KMS-11 (cell line): ENCODE data around the gene GUCY1A1.

Experiments used
- H2AFZ ChIP-seq: fragments of 200-600 bp; sonication (generic); 2 replicates; pipeline ENCODE4 v1.6.1; 2016; ENCODE audit warnings: antibody characterized with exemption, mixed run types, low read depth
- H3K27ac ChIP-seq: fragments of 200-600 bp; sonication (generic); 2 replicates; pipeline ENCODE4 v1.6.1; 2016; ENCODE audit warnings: mild to moderate bottlenecking, mixed run types
- H3K27me3 ChIP-seq: fragments of 200-600 bp; sonication (generic); 2 replicates; pipeline ENCODE4 v1.6.1; 2017; ENCODE audit warnings: mild to moderate bottlenecking, low read depth, mixed run types, moderate library complexity; ENCODE audit not compliant: insufficient read depth
- H3K36me3 ChIP-seq: fragments of 200-600 bp; sonication (generic); 2 replicates; pipeline ENCODE4 v1.6.1; 2017; ENCODE audit warnings: mild to moderate bottlenecking, mixed run types; ENCODE audit not compliant: insufficient read depth
- H3K4me1 ChIP-seq: fragments of 200-600 bp; sonication (generic); 2 replicates; pipeline ENCODE4 v1.6.1; 2016; ENCODE audit warnings: mild to moderate bottlenecking, low read depth, mixed run types; ENCODE audit not compliant: poor library complexity, severe bottlenecking
- H3K4me2 ChIP-seq: fragments of 200-600 bp; sonication (generic); 2 replicates; pipeline ENCODE4 v1.7.0; 2016; ENCODE audit warnings: mild to moderate bottlenecking, mixed run types
- H3K4me3 ChIP-seq: fragments of 200-600 bp; sonication (generic); IDR thresholded peaks from 2 replicates; pipeline ENCODE4 v1.6.1; 2017; ENCODE audit warnings: low read depth, low read length, mixed read lengths; ENCODE audit not compliant: insufficient read depth
- H3K79me2 ChIP-seq: fragments of 200-600 bp; sonication (generic); 2 replicates; pipeline ENCODE4 v1.6.1; 2016; ENCODE audit warnings: low read depth, mixed run types; ENCODE audit not compliant: insufficient read depth
- H3K9ac ChIP-seq: fragments of 200-600 bp; sonication (generic); 2 replicates; pipeline ENCODE4 v1.6.1; 2016; ENCODE audit warnings: mild to moderate bottlenecking, mixed run types
- H4K20me1 ChIP-seq: fragments of 200-600 bp; sonication (generic); 2 replicates; pipeline ENCODE4 v1.6.1; 2016; ENCODE audit warnings: mild to moderate bottlenecking, mixed run types; ENCODE audit not compliant: insufficient read depth
- TF ChIP-seq, protein P1 (sequence below): fragments of 200-600 bp; sonication (generic); conservative IDR thresholded peaks from 2 replicates; pipeline ENCODE4 v1.6.1; 2017; ENCODE audit warnings: low read depth, mild to moderate bottlenecking, antibody characterized with exemption, low read length, moderate library complexity, mixed read lengths

Gene GUCY1A1

DNA sequence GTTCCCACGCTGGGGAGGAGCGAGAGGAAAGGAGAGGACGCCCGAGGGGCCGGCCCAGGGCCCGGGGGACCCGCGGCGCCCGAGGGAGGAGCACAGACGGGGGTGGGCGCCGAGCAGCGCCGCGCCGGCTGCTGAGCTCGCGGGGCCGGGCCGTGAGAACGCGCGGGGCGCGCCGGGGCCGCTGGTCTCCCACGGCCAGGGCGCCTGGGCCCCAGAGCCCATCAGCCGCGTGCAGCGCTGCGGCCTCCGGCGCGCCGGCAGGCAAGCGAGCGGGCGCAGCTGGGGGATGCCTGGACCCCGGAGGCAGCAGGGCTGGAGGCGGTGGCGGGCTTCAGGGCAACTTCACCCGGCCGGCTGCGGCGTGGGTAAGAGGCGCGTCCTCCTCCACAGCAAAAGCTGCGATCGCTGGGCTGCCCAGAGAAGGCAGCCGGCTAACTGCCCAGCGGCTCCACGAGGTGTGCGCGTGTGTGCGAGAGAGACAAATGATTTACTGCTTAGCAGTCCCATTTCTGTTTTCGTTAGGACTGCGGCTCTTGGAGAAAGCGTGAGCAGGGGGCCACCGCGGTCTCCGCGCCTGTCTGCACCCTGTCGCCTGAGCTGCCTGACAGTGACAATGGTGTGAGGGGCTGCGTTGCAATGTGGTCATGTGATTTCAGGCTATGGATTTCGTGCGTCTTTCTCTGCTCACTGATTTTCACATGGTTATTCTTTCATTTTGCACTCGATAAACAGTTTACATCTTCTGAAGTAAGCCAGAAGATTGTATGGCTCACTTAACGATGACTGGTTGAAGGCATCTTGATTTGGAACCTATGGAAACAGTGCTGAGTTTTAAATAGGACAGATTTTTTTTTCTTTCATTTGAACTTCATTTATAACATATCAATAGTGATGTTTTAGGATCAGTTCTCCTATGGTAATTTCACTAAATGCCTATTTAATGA is 1.2 kb downstream of the GUCY1A1 start:
- peak overlapping the region; percentile 99 for H3K27ac ChIP-seq
- H4K20me1 ChIP-seq, result no peaks in the 10 kb centered on the region
- peaks cover 73% of the 10 kb centered on the region for H3K79me2 ChIP-seq
- H3K9ac ChIP-seq, result peak overlapping the region; percentile 99
- H3K36me3 ChIP-seq, result no peaks in the 10 kb centered on the region
- no peaks in the 10 kb centered on the region for H3K27me3 ChIP-seq
- H3K4me2 ChIP-seq, result peak overlapping the region; percentile 95
- no peak overlapping the region for H3K4me3 ChIP-seq
- H2AFZ ChIP-seq, result 0 out of 2 replicates have a peak overlapping the region, but pooled peaks have one; percentile 57
- peaks cover 59% of the 10 kb centered on the region for H3K4me1 ChIP-seq
- TF ChIP-seq, protein P1, sequence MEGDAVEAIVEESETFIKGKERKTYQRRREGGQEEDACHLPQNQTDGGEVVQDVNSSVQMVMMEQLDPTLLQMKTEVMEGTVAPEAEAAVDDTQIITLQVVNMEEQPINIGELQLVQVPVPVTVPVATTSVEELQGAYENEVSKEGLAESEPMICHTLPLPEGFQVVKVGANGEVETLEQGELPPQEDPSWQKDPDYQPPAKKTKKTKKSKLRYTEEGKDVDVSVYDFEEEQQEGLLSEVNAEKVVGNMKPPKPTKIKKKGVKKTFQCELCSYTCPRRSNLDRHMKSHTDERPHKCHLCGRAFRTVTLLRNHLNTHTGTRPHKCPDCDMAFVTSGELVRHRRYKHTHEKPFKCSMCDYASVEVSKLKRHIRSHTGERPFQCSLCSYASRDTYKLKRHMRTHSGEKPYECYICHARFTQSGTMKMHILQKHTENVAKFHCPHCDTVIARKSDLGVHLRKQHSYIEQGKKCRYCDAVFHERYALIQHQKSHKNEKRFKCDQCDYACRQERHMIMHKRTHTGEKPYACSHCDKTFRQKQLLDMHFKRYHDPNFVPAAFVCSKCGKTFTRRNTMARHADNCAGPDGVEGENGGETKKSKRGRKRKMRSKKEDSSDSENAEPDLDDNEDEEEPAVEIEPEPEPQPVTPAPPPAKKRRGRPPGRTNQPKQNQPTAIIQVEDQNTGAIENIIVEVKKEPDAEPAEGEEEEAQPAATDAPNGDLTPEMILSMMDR, result no peak

- Histone ChIP-seq H3K79me2 (peaks cover 83% of the 10 kb centered on the region), H3K27ac (peak overlapping the region; percentile 99), H3K4me3 (no peak overlapping the region), H3K4me1 (peaks cover 66% of the 10 kb centered on the region), H2AFZ (no peak overlapping the region), H3K9ac (peak overlapping the region; percentile 99), H4K20me1 (no peaks in the 10 kb centered on the region), H3K27me3 (no peaks in the 10 kb centered on the region), H3K4me2 (peak overlapping the region; percentile 80), H3K36me3 (no peaks in the 10 kb centered on the region)
- TF ChIP-seq, protein P1, result no peak
These were observed 2.1 kb downstream of the GUCY1A1 start for GRCh38 chr4:155668707-155669220.

- Histone ChIP-seq H3K79me2 (peaks cover 98% of the 10 kb centered on the region), H3K36me3 (no peaks in the 10 kb centered on the region), H3K4me3 (no peak overlapping the region), H2AFZ (no peak overlapping the region), H3K4me1 (peaks cover 76% of the 10 kb centered on the region), H3K27ac (peak overlapping the region; percentile 5; the same call in 1 of the 2 replicates), H3K27me3 (no peaks in the 10 kb centered on the region), H3K9ac (no peak overlapping the region), H4K20me1 (peaks cover 7% of the 10 kb centered on the region; the same call in 1 of the 2 replicates), H3K4me2 (peak overlapping the region; percentile 80; the same call in 1 of the 2 replicates)
- TF ChIP-seq, protein P1, result no peak
These were observed 5.7 kb downstream of the GUCY1A1 start for GRCh38 chr4:155672342-155672741.

DNA sequence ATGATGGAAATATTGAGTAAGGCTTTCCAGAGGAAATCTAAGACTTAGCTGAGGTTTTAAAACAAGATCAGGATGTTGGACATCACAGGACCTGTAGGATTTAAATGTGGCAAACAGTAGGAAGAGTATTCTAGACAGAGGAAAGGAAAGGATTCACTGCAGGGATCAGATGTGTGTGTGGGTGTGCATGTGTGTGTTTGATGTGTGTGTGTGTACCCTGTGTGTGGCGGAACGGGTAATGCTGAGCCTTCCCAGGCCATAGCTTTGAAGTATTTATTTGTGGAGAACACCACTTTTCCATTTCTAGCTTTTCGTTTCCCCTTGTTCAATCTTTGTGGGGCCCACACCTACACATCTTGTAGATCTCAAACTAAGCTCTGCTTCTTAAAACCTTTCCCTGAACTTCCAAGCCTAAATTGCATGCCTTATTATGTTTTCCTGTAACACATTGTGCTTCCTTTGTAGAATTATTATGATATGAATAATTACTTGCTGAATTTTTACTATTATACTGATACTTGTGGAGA is 6.9 kb downstream of the GUCY1A1 start:
- Histone ChIP-seq H3K4me1 (peaks cover 88% of the 10 kb centered on the region), H3K4me2 (peak overlapping the region; percentile 80), H2AFZ (no peak overlapping the region), H3K27me3 (no peaks in the 10 kb centered on the region), H3K27ac (peak overlapping the region; percentile 11; the same call in 1 of the 2 replicates), H3K4me3 (no peak overlapping the region), H3K9ac (no peak overlapping the region), H3K79me2 (peaks cover 100% of the 10 kb centered on the region), H3K36me3 (no peaks in the 10 kb centered on the region), H4K20me1 (peaks cover 13% of the 10 kb centered on the region; the same call in 1 of the 2 replicates)
- TF ChIP-seq, protein P1, result no peak
